Kidney (tissue), 22 donors: Measurements from ENCODE around the gene CNIH3. TPM values are rescaled to one million over a fixed set of nuclear protein-coding genes. Genes with fewer than 3 reads are reported as not detected.
A peak's percentile ranks its signal among the peaks of the same experiment; 100 is the strongest.
"Not testable (repeated sequence)": the region's sequence is repeated elsewhere in the genome, so short reads cannot be mapped to it uniquely, and the experiment has no call there.

Source experiments
- DNase-seq, 5 donors: peaks; one replicate each; pipeline ENCODE4 v3.0.0-alpha.2; 2013 to 2020
- FAIRE-seq: peaks from 2 replicates; lab custom pipeline; 2012; peaks lifted over from hg19 to GRCh38; lab: Jason Lieb, UNC
- H3K27ac ChIP-seq, 2 donors: one replicate each; pipeline ENCODE4 v1.7.0; 2013; ENCODE audit warnings: low read depth in 2 of 2, low read length in 2 of 2, inconsistent platforms in 1 of 2
- H3K27me3 ChIP-seq: one replicate; pipeline ENCODE4 v1.7.1; 2013; ENCODE audit warnings: low read length, inconsistent platforms; ENCODE audit not compliant: control insufficient read depth, insufficient read depth
- H3K36me3 ChIP-seq, 3 donors: one replicate each; pipeline versions ENCODE4 v1.7.0 to v1.7.1; 2013; ENCODE audit warnings: low read length in 3 of 3, control low read depth in 1 of 3, inconsistent platforms in 1 of 3; ENCODE audit not compliant: insufficient read depth in 3 of 3, control insufficient read depth in 2 of 3
- H3K4me1 ChIP-seq, 3 donors: one replicate each; pipeline versions ENCODE4 v1.7.0 to v1.7.1; 2013; ENCODE audit warnings: low read length in 3 of 3, inconsistent platforms in 1 of 3, low read depth in 1 of 3; ENCODE audit not compliant: control insufficient read depth in 2 of 3, insufficient read depth in 2 of 3
- H3K4me3 ChIP-seq, 3 donors: one replicate each; pipeline versions ENCODE4 v1.7.0 to v1.8.1; 2013; ENCODE audit warnings: low read length in 3 of 3, control low read depth in 1 of 3, inconsistent platforms in 1 of 3
- H3K9ac ChIP-seq, 3 donors: one replicate each; pipeline versions ENCODE4 v1.7.0 to v1.7.1; 2013; ENCODE audit warnings: low read length in 3 of 3, control low read depth in 1 of 3, inconsistent platforms in 1 of 3
- H3K9me3 ChIP-seq, 3 donors: one replicate each; pipeline versions ENCODE4 v1.7.0 to v1.7.1; 2013; ENCODE audit warnings: low read length in 3 of 3, control low read depth in 1 of 3, inconsistent platforms in 1 of 3; ENCODE audit not compliant: control insufficient read depth in 2 of 3, insufficient read depth in 1 of 3
- intact Hi-C: fragments of 100-400 bp; cut with DNase I; formaldehyde crosslinking; loops from one replicate; pipeline ENCODE4 v1.11.1; 2022
- long read RNA-seq, 10 donors: library from polyadenylated mRNA in 1 of 10; unstranded in 1 of 10; transcript quantifications; one replicate each; pipeline ENCODE4 v2.0.0 and lab custom pipeline, GENCODE V29; 2021 to 2026
- polyA plus RNA-seq: library from polyadenylated mRNA; stranded (reverse); fragments of 350-450 nt; fragmentation: Illumina TruSeq; extraction: RNeasy Lipid Tissue Mini Kit (QIAGEN cat#74804); gene quantifications from one replicate; pipeline ENCODE4 v1.2.3, GENCODE V29; 2014; ENCODE audit warnings: low read depth, low replicate concordance; ENCODE audit not compliant: insufficient read depth
- total RNA-seq: library from RNA; stranded (reverse); fragmentation: NEBNext Ultra II Directional; extraction: Animal tissue kit (Norgen Biotek cat#: 25700); gene quantifications from one replicate; pipeline ENCODE4 v1.2.1, GENCODE V29; 2021
- TF ChIP-seq, protein P1 (sequence below): IDR thresholded peaks from 3 replicates; pipeline ENCODE4 v1.5.1; 2012; ENCODE audit warnings: mild to moderate bottlenecking, moderate library complexity, borderline replicate concordance; ENCODE audit not compliant: insufficient read depth; ENCODE audit errors: extremely low read depth
- donor health status: control.
- donor health status: control.
- donor health status: control.
- donor health status: control.
- donor health status: control.
- donor health status: DM: yes; HTN: yes; CAD: no.
- donor health status: Normal renal cell carcinoma (clear cell type).

The CNIH3 gene
- total RNA-seq = 4.3 TPM
- 7.6 TPM for polyA plus RNA-seq
- long read RNA-seq, donor 1, partial matches to known transcripts = 0 of 5 reads
- long read RNA-seq, donor 1, other reads (novel, unspliced or antisense) = 0 of 5 reads
- long read RNA-seq, donor 2 = 0 reads
- long read RNA-seq, donor 3 = 0 reads
- long read RNA-seq, donor 4, partial matches to known transcripts = 0 of 5 reads
- long read RNA-seq, donor 4, other reads (novel, unspliced or antisense) = 0 of 5 reads
- long read RNA-seq, donor 5 = 0 reads
- long read RNA-seq, donor 6, partial matches to known transcripts = 0 of 3 reads
- long read RNA-seq, donor 6, other reads (novel, unspliced or antisense) = 0 of 3 reads
- long read RNA-seq, donor 7, partial matches to known transcripts = 0 of 2 reads
- long read RNA-seq, donor 7, other reads (novel, unspliced or antisense) = 2 of 2 reads
- long read RNA-seq, donor 8, partial matches to known transcripts = 0 of 1 reads
- long read RNA-seq, donor 8, other reads (novel, unspliced or antisense) = 0 of 1 reads
- long read RNA-seq, donor 9, partial matches to known transcripts = 0 of 3 reads
- long read RNA-seq, donor 9, other reads (novel, unspliced or antisense) = 0 of 3 reads
- long read RNA-seq, donor 10, partial matches to known transcripts = 0 of 4 reads
- long read RNA-seq, donor 10, other reads (novel, unspliced or antisense) = 0 of 4 reads

DNA sequence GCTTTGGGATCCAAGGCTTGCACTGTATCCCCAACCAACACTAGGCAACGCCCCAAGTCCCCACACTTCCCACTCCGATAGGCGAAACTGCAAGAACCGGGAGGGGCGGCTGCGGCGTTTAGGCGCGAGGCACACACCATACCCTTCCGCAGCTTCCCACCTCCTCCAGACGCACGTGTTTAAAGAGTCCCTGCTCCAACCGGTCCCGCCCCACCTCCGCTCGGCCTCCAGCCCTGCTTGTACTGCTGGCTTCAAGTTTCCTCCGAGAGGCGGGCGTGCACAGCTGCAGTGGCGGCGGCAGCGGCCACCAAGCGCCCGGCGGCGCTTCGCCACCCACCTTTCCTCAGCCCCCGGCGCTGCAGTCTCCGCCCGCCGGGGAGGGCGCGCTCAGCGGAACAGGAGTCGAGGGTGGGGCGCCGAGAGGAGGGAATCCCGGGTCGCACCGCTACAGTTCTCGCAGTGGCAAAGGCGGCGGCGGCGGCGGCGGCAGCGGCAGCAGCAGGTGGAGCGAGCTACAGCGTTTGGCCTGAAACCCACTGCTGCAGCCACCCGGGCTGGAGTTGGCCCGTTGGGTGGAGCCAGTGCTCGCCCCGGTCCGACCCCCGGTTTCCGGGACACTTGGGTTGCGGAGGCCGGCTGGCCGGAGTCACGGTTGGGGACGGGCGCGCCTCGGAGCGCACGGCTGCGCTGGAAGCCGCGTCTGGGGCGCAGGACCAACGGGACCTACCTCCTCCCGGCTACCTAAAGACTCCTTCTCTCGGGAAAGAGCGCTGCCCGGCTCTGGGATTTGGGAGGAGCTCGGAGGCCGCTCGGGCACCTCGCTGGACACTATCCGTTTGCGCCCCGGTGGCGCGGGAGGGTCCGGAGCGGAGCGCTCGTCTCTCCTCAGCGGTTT, at the start of gene CNIH3:
Gene CNIH3, plus strand, starts transcription at position 457 of the 895 bp plus-strand sequence. CDS start 858 bp downstream, outside the sequence.
- H3K27me3 ChIP-seq = peaks cover 38% of the 10 kb centered on the region
- H3K27ac ChIP-seq = no peak within 1 kb of the TSS
- peak within 1 kb of the TSS in 2 of 3 donors; percentile 32 to 44 for H3K4me3 ChIP-seq
- no peaks in the 10 kb centered on the region for H3K36me3 ChIP-seq
- no peak for FAIRE-seq
- no peaks in the 10 kb centered on the region for H3K9me3 ChIP-seq
- H3K4me1 ChIP-seq = peaks cover 0 to 13% (median 0%) of the 10 kb centered on the region in 3 donors
- TF ChIP-seq, protein P1, sequence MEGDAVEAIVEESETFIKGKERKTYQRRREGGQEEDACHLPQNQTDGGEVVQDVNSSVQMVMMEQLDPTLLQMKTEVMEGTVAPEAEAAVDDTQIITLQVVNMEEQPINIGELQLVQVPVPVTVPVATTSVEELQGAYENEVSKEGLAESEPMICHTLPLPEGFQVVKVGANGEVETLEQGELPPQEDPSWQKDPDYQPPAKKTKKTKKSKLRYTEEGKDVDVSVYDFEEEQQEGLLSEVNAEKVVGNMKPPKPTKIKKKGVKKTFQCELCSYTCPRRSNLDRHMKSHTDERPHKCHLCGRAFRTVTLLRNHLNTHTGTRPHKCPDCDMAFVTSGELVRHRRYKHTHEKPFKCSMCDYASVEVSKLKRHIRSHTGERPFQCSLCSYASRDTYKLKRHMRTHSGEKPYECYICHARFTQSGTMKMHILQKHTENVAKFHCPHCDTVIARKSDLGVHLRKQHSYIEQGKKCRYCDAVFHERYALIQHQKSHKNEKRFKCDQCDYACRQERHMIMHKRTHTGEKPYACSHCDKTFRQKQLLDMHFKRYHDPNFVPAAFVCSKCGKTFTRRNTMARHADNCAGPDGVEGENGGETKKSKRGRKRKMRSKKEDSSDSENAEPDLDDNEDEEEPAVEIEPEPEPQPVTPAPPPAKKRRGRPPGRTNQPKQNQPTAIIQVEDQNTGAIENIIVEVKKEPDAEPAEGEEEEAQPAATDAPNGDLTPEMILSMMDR = no peak
- peak; percentile 79 to 91 (median 90) for DNase-seq
- H3K9ac ChIP-seq = no peak within 1 kb of the TSS
- intact Hi-C loops = no loop called here

DNA sequence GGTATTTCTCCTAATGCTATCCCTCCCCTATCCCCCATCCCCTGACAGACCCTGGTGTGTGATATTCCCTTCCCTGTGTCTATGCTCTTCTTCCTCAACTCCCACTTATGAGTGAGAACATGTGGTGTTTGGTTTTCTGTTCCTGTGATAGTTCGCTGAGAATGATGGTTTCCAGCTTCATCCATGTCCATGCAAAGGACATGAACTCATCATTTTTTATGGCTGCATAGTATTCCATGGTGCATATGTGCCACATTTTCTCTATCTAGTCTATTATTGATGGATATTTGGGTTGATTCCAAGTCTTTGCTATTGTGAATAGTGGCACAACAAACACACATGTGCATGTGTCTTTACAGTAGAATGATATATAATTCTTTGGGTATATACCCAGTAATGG, 49.6 kb upstream of the CNIH3 start:
- not testable (repeated sequence) for FAIRE-seq

DNA sequence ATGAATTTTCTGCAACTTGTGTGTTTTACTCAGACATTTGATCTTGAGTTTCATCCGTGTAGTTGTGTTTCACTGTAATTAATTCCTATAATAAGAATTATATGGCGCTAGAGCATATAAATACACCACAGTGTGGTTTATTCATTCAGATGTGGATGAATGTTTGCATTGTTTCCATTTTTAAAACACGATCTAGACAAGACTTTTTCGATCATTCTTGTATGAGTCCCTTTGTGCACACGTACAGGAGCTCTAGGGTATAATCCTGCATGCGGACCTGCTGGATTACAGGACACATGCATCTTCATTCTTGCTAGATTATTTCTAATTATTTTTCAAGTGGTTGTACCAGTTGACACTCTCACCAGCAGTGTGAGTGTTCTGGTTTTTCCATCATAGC, 46.8 kb upstream of the CNIH3 start:
- Histone ChIP-seq H3K36me3 (no peaks in the 10 kb centered on the region), H3K4me1 (no peaks in the 10 kb centered on the region), H3K27me3 (no peaks in the 10 kb centered on the region), H3K9ac (no peak overlapping the region), H3K27ac (no peak overlapping the region), H3K9me3 (no peaks in the 10 kb centered on the region), H3K4me3 (no peak overlapping the region)
- DNase-seq (no peak), FAIRE-seq (no peak)
- TF ChIP-seq, protein P1 = no peak
- intact Hi-C loops = no loop called here

More for the DNA sequence above, 49.6 kb upstream of the CNIH3 start:
- H3K27ac ChIP-seq, H3K9me3 ChIP-seq, intact Hi-C loops, H3K36me3 ChIP-seq, H3K27me3 ChIP-seq, H3K4me1 ChIP-seq, H3K4me3 ChIP-seq, DNase-seq, H3K9ac ChIP-seq: not testable (repeated sequence)

DNA sequence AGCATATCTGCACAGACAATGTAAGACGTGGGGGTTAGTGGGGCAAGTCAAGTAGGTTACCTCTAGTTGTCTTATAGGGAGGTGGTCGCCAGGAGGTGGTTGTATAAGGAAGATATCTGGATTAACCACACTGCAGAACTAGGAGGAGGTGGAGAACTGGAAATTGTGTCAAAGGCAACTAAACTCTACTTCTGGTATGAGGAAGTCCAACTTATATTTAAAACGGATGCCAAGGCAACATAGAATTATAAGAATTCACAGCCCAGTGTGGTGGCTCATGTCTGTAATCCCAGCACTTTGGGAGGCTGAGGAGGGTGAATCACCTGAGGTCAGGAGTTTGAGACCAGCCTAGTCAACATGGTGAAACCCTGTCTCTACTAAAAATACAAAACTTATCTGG, 44.1 kb upstream of the CNIH3 start:
- DNase-seq, H3K9ac ChIP-seq, FAIRE-seq, H3K27ac ChIP-seq, H3K36me3 ChIP-seq, H3K4me3 ChIP-seq, H3K9me3 ChIP-seq, H3K27me3 ChIP-seq, H3K4me1 ChIP-seq, intact Hi-C loops: not testable (repeated sequence)
